Ectodermal cell (in vitro differentiated cells): Measurements from ENCODE around the gene SCNN1A.

ENCODE experiments used
- H3K27ac ChIP-seq: 2 replicates; pipeline ENCODE4 v1.7.0; 2013; ENCODE audit warnings: mild to moderate bottlenecking, low read depth, low read length; ENCODE audit not compliant: insufficient read depth, poor library complexity, severe bottlenecking
- H3K27me3 ChIP-seq: 2 replicates; pipeline ENCODE4 v1.7.0; 2013; ENCODE audit warnings: mild to moderate bottlenecking, low read length; ENCODE audit not compliant: insufficient read depth, control insufficient read depth, poor library complexity, severe bottlenecking
- H3K36me3 ChIP-seq: one replicate; pipeline ENCODE4 v1.7.0; 2013; ENCODE audit warnings: low read length; ENCODE audit not compliant: control insufficient read depth, insufficient read depth
- H3K4me1 ChIP-seq: one replicate; pipeline ENCODE4 v1.7.0; 2013; ENCODE audit warnings: low read length; ENCODE audit not compliant: control insufficient read depth, insufficient read depth
- H3K4me3 ChIP-seq: 2 replicates; pipeline ENCODE4 v1.7.0; 2013; ENCODE audit warnings: low read depth, low read length, control low read depth; ENCODE audit not compliant: insufficient read depth
- H3K9me3 ChIP-seq: 2 replicates; pipeline ENCODE4 v1.7.0; 2013; ENCODE audit warnings: mild to moderate bottlenecking, low read length, moderate library complexity; ENCODE audit not compliant: control insufficient read depth
- WGBS, 2 experiments: methylation state at CpG; one replicate each; pipeline ENCODE4 v1.1.7; 2013; ENCODE audit warnings: missing lambda C conversion rate in 2 of 2; 5-methylcytosine and 5-hydroxymethylcytosine counted together

Gene SCNN1A

GRCh38 chr12:6332459-6332858, 42.9 kb downstream of the SCNN1A start:
- Histone ChIP-seq H3K36me3 (peaks cover 39% of the 10 kb centered on the region), H3K27me3 (no peaks in the 10 kb centered on the region), H3K4me1 (peaks cover 28% of the 10 kb centered on the region), H3K9me3 (no peaks in the 10 kb centered on the region), H3K27ac (no peak overlapping the region), H3K4me3 (no peak overlapping the region)
- 92 to 97% methylated on average over 4 of the region's 4 CpGs for WGBS, 2 experiments

GRCh38 chr12:6330999-6331714, 44.2 kb downstream of the SCNN1A start:
- 98% methylated on average over 3 to 4 of the region's 4 CpGs for WGBS, 2 experiments
- peaks cover 39% of the 10 kb centered on the region for H3K36me3 ChIP-seq

GRCh38 chr12:6330192-6330591, 45.2 kb downstream of the SCNN1A start:
- Histone ChIP-seq H3K36me3 (peaks cover 39% of the 10 kb centered on the region), H3K4me3 (no peak overlapping the region), H3K4me1 (peaks cover 14% of the 10 kb centered on the region), H3K27me3 (no peaks in the 10 kb centered on the region), H3K9me3 (no peaks in the 10 kb centered on the region), H3K27ac (no peak overlapping the region)
- WGBS, 2 experiments: 92 to 95% methylated on average over 5 of the region's 5 CpGs

More at GRCh38 chr12:6330999-6331714, 44.2 kb downstream of the SCNN1A start:
- H3K27ac ChIP-seq: no peak overlapping the region
- no peak overlapping the region for H3K4me3 ChIP-seq
- H3K9me3 ChIP-seq: no peaks in the 10 kb centered on the region
- H3K27me3 ChIP-seq: no peaks in the 10 kb centered on the region
- peaks cover 23% of the 10 kb centered on the region for H3K4me1 ChIP-seq

- 93% methylated on average over 15 of the region's 15 CpGs for WGBS, 2 experiments
- Histone ChIP-seq H3K27me3 (no peaks in the 10 kb centered on the region), H3K9me3 (no peaks in the 10 kb centered on the region), H3K36me3 (peaks cover 39% of the 10 kb centered on the region), H3K27ac (no peak overlapping the region), H3K4me3 (no peak overlapping the region), H3K4me1 (peaks cover 12% of the 10 kb centered on the region)
Observed at GRCh38 chr12:6329703-6330064, 45.7 kb downstream of the SCNN1A start.

GRCh38 chr12:6328945-6329702, 46.2 kb downstream of the SCNN1A start:
- Histone ChIP-seq H3K27me3 (no peaks in the 10 kb centered on the region), H3K27ac (no peak overlapping the region), H3K36me3 (peaks cover 39% of the 10 kb centered on the region), H3K4me3 (no peak overlapping the region), H3K9me3 (no peaks in the 10 kb centered on the region), H3K4me1 (peaks cover 12% of the 10 kb centered on the region)
- WGBS, 2 experiments: 95% methylated on average over 75 of the region's 75 CpGs

GRCh38 chr12:6328045-6328779, 47.2 kb downstream of the SCNN1A start:
- Histone ChIP-seq H3K4me1 (peaks cover 19% of the 10 kb centered on the region), H3K9me3 (no peaks in the 10 kb centered on the region), H3K27me3 (no peaks in the 10 kb centered on the region), H3K4me3 (no peak overlapping the region), H3K36me3 (peaks cover 31% of the 10 kb centered on the region), H3K27ac (no peak overlapping the region)
- 90 to 92% methylated on average over 10 of the region's 10 CpGs for WGBS, 2 experiments

- no peak overlapping the region for H3K27ac ChIP-seq
- WGBS, 2 experiments: 90 to 91% methylated on average over 33 of the region's 33 CpGs
- no peaks in the 10 kb centered on the region for H3K9me3 ChIP-seq
- peaks cover 25% of the 10 kb centered on the region for H3K4me1 ChIP-seq
- H3K4me3 ChIP-seq: no peak overlapping the region
- peaks cover 23% of the 10 kb centered on the region for H3K36me3 ChIP-seq
- H3K27me3 ChIP-seq: no peaks in the 10 kb centered on the region
Observed at GRCh38 chr12:6327229-6328041, 47.9 kb downstream of the SCNN1A start.

GRCh38 chr12:6326316-6327228, 48.8 kb downstream of the SCNN1A start:
- 71 to 73% methylated on average over 21 of the region's 21 CpGs for WGBS, 2 experiments
- Histone ChIP-seq H3K9me3 (no peaks in the 10 kb centered on the region), H3K4me3 (no peak overlapping the region), H3K36me3 (peaks cover 20% of the 10 kb centered on the region), H3K27me3 (no peaks in the 10 kb centered on the region), H3K27ac (no peak overlapping the region), H3K4me1 (peaks cover 29% of the 10 kb centered on the region)
